GM23338 (cell line): ENCODE data around the gene STOML3. TPM values are rescaled to one million over a fixed set of nuclear protein-coding genes. Genes with fewer than 3 reads are reported as not detected.

Experiments used
- ATAC-seq: fragments of 200-7000 bp; cut with Tn5 transposase; 3 replicates; pipeline ENCODE4 v1.9.1; 2020
- DNase-seq: peaks from one replicate; pipeline ENCODE4 v3.0.0-alpha.2; 2015; ENCODE audit warnings: low spot score
- H2AFZ ChIP-seq: fragments of 200-600 bp; sonication (generic); 2 replicates; pipeline ENCODE4 v1.8.0; 2016; ENCODE audit warnings: antibody characterized with exemption, mild to moderate bottlenecking, moderate library complexity
- H3F3A ChIP-seq: fragments of 200-600 bp; sonication (generic); replicated peaks from 2 replicates; pipeline ENCODE4 v1.8.0; 2017; ENCODE audit warnings: antibody characterized with exemption, mixed run types, low read depth
- H3K27ac ChIP-seq: fragments of 200-600 bp; sonication (generic); 2 replicates; pipeline ENCODE4 v1.6.1; 2016; ENCODE audit warnings: low read depth
- H3K27me3 ChIP-seq: fragments of 200-600 bp; sonication (generic); 2 replicates; pipeline ENCODE4 v1.8.0; 2016; ENCODE audit warnings: mild to moderate bottlenecking, mixed run types, moderate library complexity; ENCODE audit not compliant: insufficient read depth
- H3K36me3 ChIP-seq: fragments of 200-600 bp; sonication (generic); 2 replicates; pipeline ENCODE4 v1.8.0; 2016; ENCODE audit warnings: mild to moderate bottlenecking; ENCODE audit not compliant: insufficient read depth
- H3K4me1 ChIP-seq: fragments of 200-600 bp; sonication (generic); 2 replicates; pipeline ENCODE4 v1.8.0; 2016; ENCODE audit warnings: mild to moderate bottlenecking, moderate library complexity; ENCODE audit not compliant: insufficient read depth
- H3K4me2 ChIP-seq: fragments of 200-600 bp; sonication (generic); 2 replicates; pipeline ENCODE4 v1.7.1; 2017; ENCODE audit warnings: mixed run types
- H3K4me3 ChIP-seq: fragments of 200-600 bp; sonication (generic); 2 replicates; pipeline ENCODE4 v1.6.1; 2016; ENCODE audit warnings: mixed run types
- H3K79me2 ChIP-seq: fragments of 200-600 bp; sonication (generic); replicated peaks from 2 replicates; pipeline ENCODE4 v1.8.0; 2017; ENCODE audit warnings: mild to moderate bottlenecking; ENCODE audit not compliant: insufficient read depth
- H3K9me2 ChIP-seq: fragments of 200-600 bp; sonication (generic); 2 replicates; pipeline ENCODE4 v1.8.0; 2017; ENCODE audit not compliant: insufficient read depth
- H4K20me1 ChIP-seq: fragments of 200-600 bp; sonication (generic); replicated peaks from 2 replicates; pipeline ENCODE4 v1.8.0; 2017; ENCODE audit warnings: mild to moderate bottlenecking; ENCODE audit not compliant: insufficient read depth
- H3K27ac Mint-ChIP-seq: 2 replicates; pipeline ENCODE4 v1.8.0; 2020; ENCODE audit warnings: inconsistent platforms, mild to moderate bottlenecking, moderate library complexity, mixed read lengths
- H3K27me3 Mint-ChIP-seq: 3 replicates; pipeline ENCODE4 v1.8.0; 2022; ENCODE audit warnings: low read depth, mild to moderate bottlenecking, moderate library complexity, mixed read lengths, inconsistent platforms; ENCODE audit not compliant: insufficient read depth, poor library complexity
- H3K36me3 Mint-ChIP-seq: 3 replicates; pipeline ENCODE4 v1.8.0; 2021; ENCODE audit warnings: low read depth, mild to moderate bottlenecking, inconsistent platforms, moderate library complexity, mixed read lengths
- H3K4me1 Mint-ChIP-seq: 3 replicates; pipeline ENCODE4 v1.8.0; 2020; ENCODE audit warnings: mild to moderate bottlenecking, inconsistent platforms, mixed read lengths
- H3K4me3 Mint-ChIP-seq: 3 replicates; pipeline ENCODE4 v1.8.0; 2021; ENCODE audit warnings: moderate library complexity, mild to moderate bottlenecking, inconsistent platforms, mixed read lengths
- H3K9me3 Mint-ChIP-seq: 3 replicates; pipeline ENCODE4 v1.8.0; 2020; ENCODE audit warnings: moderate library complexity, mild to moderate bottlenecking, inconsistent platforms, mixed read lengths
- CREB1 ChIP-seq: fragments of 250-450 bp; sonication (Bioruptor Pico); IDR thresholded peaks from 2 replicates; pipeline ENCODE4 v1.5.0; 2020; ENCODE audit warnings: low read depth, mild to moderate bottlenecking, moderate library complexity
- CTCF ChIP-seq, 2 experiments: fragments of 200-600 bp in 1 of 2; sonication (generic) in 1 of 2; conservative IDR thresholded peaks; 2 replicates each; pipeline versions ENCODE4 v1.5.1 to v1.6.1; 2016 to 2017; ENCODE audit warnings: antibody characterized with exemption in 2 of 2, low read depth in 2 of 2, mild to moderate bottlenecking in 2 of 2, moderate library complexity in 1 of 2
- ETS1 ChIP-seq: IDR thresholded peaks from 2 replicates; pipeline ENCODE4 v1.6.1; 2016; ENCODE audit warnings: antibody characterized with exemption
- EZH2phosphoT487 ChIP-seq: fragments of 200-600 bp; sonication (generic); IDR thresholded peaks from one replicate; pipeline ENCODE4 v1.8.1; 2018; ENCODE audit warnings: antibody characterized with exemption; ENCODE audit not compliant: unreplicated experiment
- JUNB ChIP-seq: IDR thresholded peaks from one replicate; pipeline ENCODE4 v1.6.1; 2016; ENCODE audit warnings: antibody characterized with exemption; ENCODE audit not compliant: unreplicated experiment
- NANOG ChIP-seq: IDR thresholded peaks from 2 replicates; pipeline ENCODE4 v1.6.1; 2016; ENCODE audit warnings: antibody characterized with exemption, borderline replicate concordance
- POLR2AphosphoS5 ChIP-seq: IDR thresholded peaks from 2 replicates; pipeline ENCODE4 v1.6.1; 2016; ENCODE audit warnings: antibody characterized with exemption, low read depth
- REST ChIP-seq: IDR thresholded peaks from one replicate; pipeline ENCODE4 v1.6.1; 2018; ENCODE audit warnings: antibody characterized with exemption; ENCODE audit not compliant: unreplicated experiment
- STAT1 ChIP-seq: IDR thresholded peaks from one replicate; pipeline ENCODE4 v1.6.1; 2016; ENCODE audit warnings: antibody characterized with exemption; ENCODE audit not compliant: unreplicated experiment
- ZNF462 ChIP-seq: fragments of 250-450 bp; sonication (Bioruptor Pico); IDR thresholded peaks from 2 replicates; pipeline ENCODE4 v1.5.0; 2020; ENCODE audit warnings: mild to moderate bottlenecking, moderate library complexity
- polyA plus RNA-seq: library from polyadenylated mRNA; unstranded; fragments of >200 nt; fragmentation: Nextera tagmentation; extraction: Ambion mirVana; gene quantifications from 2 replicates; pipeline ENCODE4 v1.2.1, GENCODE V29; 2016
- total RNA-seq: library from RNA; depleted of rRNA; stranded (reverse); fragments of >200 nt; shearing (Covaris generic); gene quantifications from 2 replicates; pipeline ENCODE4 v1.2.3, GENCODE V29; 2014

Gene STOML3
- total and polyA plus RNA-seq, 2 experiments from 2014 or later = not detected

- TF ChIP-seq REST (no peak), CTCF (conservative IDR thresholded peaks at IDR 0.05; ENCODE audit: low read depth in 2 of 2) (no peak), CREB1 (CRISPR knock-in tag) (no peak), POLR2AphosphoS5 (no peak)
Measured at GRCh38 chr13:38941353-38941945, 49.2 kb downstream of the STOML3 start (continued).

GRCh38 chr13:38933786-38934185 lies 56.8 kb downstream of the STOML3 start:
- no peaks in the 10 kb centered on the region for H3K36me3 Mint-ChIP-seq
- no peaks in the 10 kb centered on the region for H3K9me2 ChIP-seq
- ATAC-seq = no peak
- TF ChIP-seq ETS1 (no peak), STAT1 (no peak), JUNB (no peak), ZNF462 (CRISPR knock-in tag) (no peak), EZH2phosphoT487 (no peak), NANOG (no peak)

More at GRCh38 chr13:38933786-38934185, 56.8 kb downstream of the STOML3 start:
- Mint-ChIP-seq H3K4me3 (no peak overlapping the region), H3K4me1 (peaks cover 11% of the 10 kb centered on the region), H3K9me3 (no peaks in the 10 kb centered on the region), H3K27me3 (no peaks in the 10 kb centered on the region), H3K27ac (no peak overlapping the region)
- Histone ChIP-seq H3K36me3 (no peaks in the 10 kb centered on the region), H3F3A (no peaks in the 10 kb centered on the region), H3K27me3 (no peaks in the 10 kb centered on the region), H4K20me1 (no peaks in the 10 kb centered on the region), H3K79me2 (no peaks in the 10 kb centered on the region), H3K27ac (no peak overlapping the region), H3K4me3 (no peak overlapping the region), H3K4me2 (no peak overlapping the region), H2AFZ (no peak overlapping the region), H3K4me1 (peaks cover 16% of the 10 kb centered on the region)
- DNase-seq = no peak
